Pulmonary artery endothelial cell (primary cell): ENCODE data around the gene PCSK6. TPM values are rescaled to one million over a fixed set of nuclear protein-coding genes. Genes with fewer than 3 reads are reported as not detected.

ENCODE experiments used
- DNase-seq: peaks from one replicate; pipeline ENCODE4 v3.0.0-alpha.2; 2011; ENCODE audit warnings: low read depth, low spot score
- total RNA-seq: library from RNA; depleted of rRNA; stranded (reverse); fragments of >200 nt; gene quantifications from 2 replicates; pipeline ENCODE4 v1.2.3, GENCODE V29; 2014

The PCSK6 gene
- total RNA-seq, 1 donor from 2014 or later, result 0.26 TPM

- DNase-seq, result no peak
Observed at GRCh38 chr15:101499863-101500713, 10.6 kb upstream of the PCSK6 start.

- no peak for DNase-seq
Observed at GRCh38 chr15:101498717-101499480, 9.4 kb upstream of the PCSK6 start.

- DNase-seq, result no peak
Observed at GRCh38 chr15:101498076-101498716, 8.7 kb upstream of the PCSK6 start.

- no peak for DNase-seq
Observed at GRCh38 chr15:101497484-101498034, 8.1 kb upstream of the PCSK6 start.

- DNase-seq, result no peak
Observed at GRCh38 chr15:101497017-101497416, 7.5 kb upstream of the PCSK6 start.

GRCh38 chr15:101496198-101496986 lies 6.9 kb upstream of the PCSK6 start:
- no peak for DNase-seq

- DNase-seq, result no peak
Observed at GRCh38 chr15:101495334-101496197, 6.1 kb upstream of the PCSK6 start.

GRCh38 chr15:101494251-101494796 lies 4.8 kb upstream of the PCSK6 start:
- no peak for DNase-seq

- no peak for DNase-seq
Observed at GRCh38 chr15:101492766-101493692, 3.5 kb upstream of the PCSK6 start.

GRCh38 chr15:101491734-101492640 lies 2.5 kb upstream of the PCSK6 start:
- DNase-seq, result no peak

GRCh38 chr15:101490922-101491733 lies 1.6 kb upstream of the PCSK6 start:
- DNase-seq, result no peak

- DNase-seq, result no peak
Observed at GRCh38 chr15:101490408-101490891, 943 bp upstream of the PCSK6 start.

GRCh38 chr15:101489237-101489598 lies 289 bp downstream of the PCSK6 start:
- DNase-seq, result no peak

- DNase-seq, result no peak
Observed at GRCh38 chr15:101488300-101489164, 975 bp downstream of the PCSK6 start.

GRCh38 chr15:101486696-101487459 lies 2.6 kb downstream of the PCSK6 start:
- no peak for DNase-seq
